ENCODE measurements around the gene PPP1R13B. TPM values are rescaled to one million over a fixed set of nuclear protein-coding genes. Genes with fewer than 3 reads are reported as not detected.

Gene PPP1R13B
- 1.3 and 1.4 TPM in 2 replicates for total RNA-seq

GRCh38 chr14:103847451-103848174 is at the start of gene PPP1R13B:
Gene PPP1R13B (minus strand): TSS chr14:103847575. CDS start chr14:103847307, 268 bp downstream.

GRCh38 chr14:103715052-103716000 is 132.0 kb downstream of the PPP1R13B start, which contains the start of the genes XRCC3 and ZFYVE21:
Gene XRCC3 (minus strand): TSS chr14:103715451. CDS start chr14:103711087, 4,364 bp downstream.
Gene ZFYVE21 (plus strand): TSS chr14:103715810. CDS start chr14:103715842, 32 bp downstream.

Other genes with a start within 250 kb of the PPP1R13B start
- 132 and 148 TPM in 2 replicates for gene KLC1, start 218.4 kb downstream of the PPP1R13B start, total RNA-seq
- gene XRCC3, start 132.1 kb downstream of the PPP1R13B start, total RNA-seq = 10.5 and 26.9 TPM in 2 replicates
- gene ZFYVE21, start 131.8 kb downstream of the PPP1R13B start, total RNA-seq = 40.0 and 45.1 TPM in 2 replicates
- gene TDRD9, start 80.9 kb upstream of the PPP1R13B start, total RNA-seq = 0.26 TPM in 1 of 2 replicates, not detected in the other
- gene RD3L, start 95.0 kb upstream of the PPP1R13B start, total RNA-seq = not detected in 2 replicates
- gene ASPG, start 238.1 kb upstream of the PPP1R13B start, total RNA-seq = not detected in 2 replicates

Measured in epithelial cell of alveolus of lung (primary cell).